ENCODE results near the gene PKNOX2.

PKNOX2 gene

GRCh38 chr11:125223901-125224361 lies 59.4 kb downstream of the PKNOX2 start:
- DNase-seq (ENCODE audit: low read depth) = no peak
- TF ChIP-seq CTCF (conservative IDR thresholded peaks at IDR 0.05; ENCODE audit: low read depth, low read length) = no peak
- H3K4me3 ChIP-seq (ENCODE audit: low read depth, low read length) = no peak overlapping the region

GRCh38 chr11:125224391-125225021 lies 60.0 kb downstream of the PKNOX2 start:
- TF ChIP-seq CTCF (conservative IDR thresholded peaks at IDR 0.05; ENCODE audit: low read depth, low read length) = peak; percentile 64
- H3K4me3 ChIP-seq (ENCODE audit: low read depth, low read length) = no peak overlapping the region
- DNase-seq (ENCODE audit: low read depth) = peak; percentile 65

GRCh38 chr11:125225401-125225800 lies 60.9 kb downstream of the PKNOX2 start:
- no peak for TF ChIP-seq CTCF (conservative IDR thresholded peaks at IDR 0.05; ENCODE audit: low read depth, low read length)
- H3K4me3 ChIP-seq (ENCODE audit: low read depth, low read length) = no peak overlapping the region
- no peak for DNase-seq (ENCODE audit: low read depth)

- no peak overlapping the region for H3K4me3 ChIP-seq (ENCODE audit: low read depth, low read length)
- TF ChIP-seq CTCF (conservative IDR thresholded peaks at IDR 0.05; ENCODE audit: low read depth, low read length) = no peak
- DNase-seq (ENCODE audit: low read depth) = no peak
Observed at GRCh38 chr11:125226031-125226430, 61.5 kb downstream of the PKNOX2 start.

GRCh38 chr11:125226706-125227105 lies 62.2 kb downstream of the PKNOX2 start:
- TF ChIP-seq CTCF (conservative IDR thresholded peaks at IDR 0.05; ENCODE audit: low read depth, low read length) = no peak
- no peak overlapping the region for H3K4me3 ChIP-seq (ENCODE audit: low read depth, low read length)
- DNase-seq (ENCODE audit: low read depth) = no peak

- DNase-seq (ENCODE audit: low read depth) = no peak
- no peak for TF ChIP-seq CTCF (conservative IDR thresholded peaks at IDR 0.05; ENCODE audit: low read depth, low read length)
- H3K4me3 ChIP-seq (ENCODE audit: low read depth, low read length) = no peak overlapping the region
Observed at GRCh38 chr11:125227151-125227550, 62.6 kb downstream of the PKNOX2 start.

- TF ChIP-seq CTCF (conservative IDR thresholded peaks at IDR 0.05; ENCODE audit: low read depth, low read length) = no peak
- H3K4me3 ChIP-seq (ENCODE audit: low read depth, low read length) = no peak overlapping the region
- no peak for DNase-seq (ENCODE audit: low read depth)
Observed at GRCh38 chr11:125228445-125228844, 63.9 kb downstream of the PKNOX2 start.
